Liver (tissue), 9 donors: ENCODE measurements around the gene OVCH1. TPM values are rescaled to one million over a fixed set of nuclear protein-coding genes. Genes with fewer than 3 reads are reported as not detected.

Experiments used
- DNase-seq: peaks from one replicate; pipeline ENCODE4 v3.0.0-alpha.2; 2017; ENCODE audit warnings: low spot score
- H3K27ac ChIP-seq, 2 donors: one replicate each; pipeline ENCODE4 v1.7.0; 2013; ENCODE audit warnings: inconsistent platforms in 2 of 2, low read length in 2 of 2, control low read depth in 1 of 2, low read depth in 1 of 2, mild to moderate bottlenecking in 1 of 2
- H3K27me3 ChIP-seq, 4 donors: one replicate each; pipeline versions ENCODE4 v1.6.1 to v1.7.0; 2013; ENCODE audit warnings: low read length in 3 of 4, inconsistent platforms in 1 of 4, mild to moderate bottlenecking in 1 of 4, moderate library complexity in 1 of 4; ENCODE audit not compliant: control insufficient read depth in 4 of 4, insufficient read depth in 4 of 4
- H3K36me3 ChIP-seq, 4 donors: one replicate each; pipeline versions ENCODE4 v1.6.1 to v1.7.0; 2013; ENCODE audit warnings: low read length in 3 of 4, mild to moderate bottlenecking in 3 of 4, low read depth in 1 of 4, moderate library complexity in 1 of 4; ENCODE audit not compliant: control insufficient read depth in 4 of 4, insufficient read depth in 3 of 4
- H3K4me1 ChIP-seq, 4 donors: one replicate each; pipeline versions ENCODE4 v1.6.1 to v1.7.0; 2013; ENCODE audit warnings: low read length in 3 of 4, mild to moderate bottlenecking in 3 of 4, moderate library complexity in 1 of 4; ENCODE audit not compliant: control insufficient read depth in 4 of 4, insufficient read depth in 4 of 4
- H3K4me3 ChIP-seq, 3 donors: one replicate each; pipeline versions ENCODE4 v1.6.1 to v1.7.0; 2013; ENCODE audit warnings: low read length in 3 of 3, control low read depth in 1 of 3, low read depth in 1 of 3, mild to moderate bottlenecking in 1 of 3
- H3K9ac ChIP-seq, 2 donors: one replicate each; pipeline ENCODE4 v1.7.0; 2013; ENCODE audit warnings: low read length in 2 of 2, mild to moderate bottlenecking in 2 of 2, moderate library complexity in 2 of 2, control low read depth in 1 of 2, low read depth in 1 of 2
- H3K9me3 ChIP-seq, 4 donors: one replicate each; pipeline versions ENCODE4 v1.6.1 to v1.7.0; 2013; ENCODE audit warnings: low read length in 3 of 4; ENCODE audit not compliant: control insufficient read depth in 4 of 4
- ATF3 ChIP-seq: IDR thresholded peaks from 2 replicates; pipeline ENCODE4 v1.6.1; 2016; ENCODE audit warnings: antibody characterized with exemption
- CTCF ChIP-seq: fragments of 150-350 bp; IDR thresholded peaks from 2 replicates; pipeline ENCODE4 v1.5.1; 2017; ENCODE audit warnings: improper control_type of control experiment, low read depth, low read length; ENCODE audit not compliant: missing input control
- EGR1 ChIP-seq, 2 donors: IDR thresholded peaks; 2 replicates each; pipeline ENCODE4 v1.6.1; 2016 to 2018; ENCODE audit warnings: antibody characterized with exemption in 2 of 2, low read depth in 2 of 2
- FOXA1 ChIP-seq: IDR thresholded peaks from 2 replicates; pipeline ENCODE4 v1.6.1; 2016; ENCODE audit warnings: antibody characterized with exemption
- FOXA2 ChIP-seq: IDR thresholded peaks from 2 replicates; pipeline ENCODE4 v1.6.1; 2016; ENCODE audit warnings: antibody characterized with exemption
- GABPA ChIP-seq, 2 donors: IDR thresholded peaks in 1 of 2; conservative IDR thresholded peaks in 1 of 2; 2 replicates each; pipeline ENCODE4 v1.6.1; 2016; ENCODE audit warnings: antibody characterized with exemption in 2 of 2, mild to moderate bottlenecking in 1 of 2, moderate library complexity in 1 of 2
- HNF4A ChIP-seq, 2 donors: conservative IDR thresholded peaks; 2 replicates each; pipeline ENCODE4 v1.6.1; 2016; ENCODE audit warnings: antibody characterized with exemption in 2 of 2, mild to moderate bottlenecking in 2 of 2
- HNF4G ChIP-seq: IDR thresholded peaks from 2 replicates; pipeline ENCODE4 v1.6.1; 2016; ENCODE audit warnings: antibody characterized with exemption
- JUND ChIP-seq, 2 donors: IDR thresholded peaks; 2 replicates each; pipeline ENCODE4 v1.6.1; 2016; ENCODE audit warnings: antibody characterized with exemption in 2 of 2
- MAX ChIP-seq: IDR thresholded peaks from 2 replicates; pipeline ENCODE4 v1.6.1; 2016; ENCODE audit warnings: antibody characterized with exemption
- NR2F2 ChIP-seq: IDR thresholded peaks from 2 replicates; pipeline ENCODE4 v1.6.1; 2016; ENCODE audit warnings: antibody characterized with exemption
- RAD21 ChIP-seq, 2 donors: IDR thresholded peaks; 2 replicates each; pipeline ENCODE4 v1.6.1; 2016; ENCODE audit warnings: antibody characterized with exemption in 2 of 2, mild to moderate bottlenecking in 2 of 2
- REST ChIP-seq: IDR thresholded peaks from 2 replicates; pipeline ENCODE4 v1.6.1; 2016; ENCODE audit warnings: antibody characterized with exemption, mild to moderate bottlenecking
- RXRA ChIP-seq, 2 donors: IDR thresholded peaks; 2 replicates each; pipeline ENCODE4 v1.6.1; 2017 to 2018; ENCODE audit warnings: antibody characterized with exemption in 2 of 2, mild to moderate bottlenecking in 1 of 2
- SP1 ChIP-seq: IDR thresholded peaks from 2 replicates; pipeline ENCODE4 v1.6.1; 2018; ENCODE audit warnings: antibody characterized with exemption, mild to moderate bottlenecking
- TAF1 ChIP-seq: conservative IDR thresholded peaks from 2 replicates; pipeline ENCODE4 v1.6.1; 2016; ENCODE audit warnings: antibody characterized with exemption, mild to moderate bottlenecking
- YY1 ChIP-seq: IDR thresholded peaks from 2 replicates; pipeline ENCODE4 v1.6.1; 2016; ENCODE audit warnings: antibody characterized with exemption, mild to moderate bottlenecking
- ZBTB33 ChIP-seq: IDR thresholded peaks from 2 replicates; pipeline ENCODE4 v1.6.1; 2016; ENCODE audit warnings: antibody characterized with exemption
- WGBS: extraction: QIAGEN DNeasy Blood & Tissue Kit; methylation state at CpG from one replicate; pipeline ENCODE4 v1.1.7; 2013; 5-methylcytosine and 5-hydroxymethylcytosine counted together
- polyA plus RNA-seq, 2 donors: library from polyadenylated mRNA; stranded (reverse) in 1 of 2; unstranded in 1 of 2; fragments of 200-250 nt in 1 of 2; fragments of >200 nt in 1 of 2; fragmentation: Nextera tagmentation in 1 of 2; extraction: Ambion mirVana in 1 of 2; gene quantifications; one replicate each; pipeline versions ENCODE4 v1.2.1 to v1.2.3, GENCODE V29; 2013 to 2015
- total RNA-seq, 2 donors: library from RNA; depleted of rRNA; stranded (reverse); fragments of >200 nt; gene quantifications; one replicate each; pipeline ENCODE4 v1.2.3, GENCODE V29; 2014
- donor health status: healthy.
- donor health status: healthy.
- donor health status: healthy.
- donor health status: healthy.
- donor health status: healthy.

The OVCH1 gene
- total and polyA plus RNA-seq, 4 donors, result 0.08 TPM; not detected in 3

DNA sequence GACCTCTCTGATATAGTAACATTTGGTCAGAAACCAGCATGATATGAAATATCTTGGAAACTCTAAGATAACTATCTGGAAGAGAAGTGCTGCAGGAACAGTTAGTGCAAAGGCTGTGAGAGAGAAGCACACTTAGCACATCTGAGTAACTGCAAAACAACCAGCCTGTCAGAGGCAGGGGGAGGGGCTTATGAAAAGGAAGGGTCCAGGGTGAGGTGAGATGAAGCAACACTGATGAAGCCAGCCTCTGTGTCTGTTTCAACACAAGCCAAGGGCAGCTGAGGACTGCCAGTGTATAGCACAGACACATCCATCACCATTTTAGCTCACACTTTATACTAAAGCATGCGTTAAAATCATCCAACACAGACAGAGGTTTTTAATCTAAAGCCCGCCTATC, 37.4 kb upstream of the OVCH1 start:
- no peaks in the 10 kb centered on the region for H3K9me3 ChIP-seq
- H3K9ac ChIP-seq, result no peak overlapping the region
- no peaks in the 10 kb centered on the region for H3K36me3 ChIP-seq
- H3K27me3 ChIP-seq, result no peaks in the 10 kb centered on the region
- WGBS, result 80% methylated on average over 2 of the region's 2 CpGs
- DNase-seq, result no peak
- no peak overlapping the region for H3K4me3 ChIP-seq
- H3K4me1 ChIP-seq, result no peaks in the 10 kb centered on the region
- no peak overlapping the region for H3K27ac ChIP-seq
- TF ChIP-seq GABPA (IDR thresholded peaks at IDR 0.05 in 1 of 2, conservative IDR thresholded peaks at IDR 0.05 in 1 of 2), result no peak
- no peak for TF ChIP-seq RAD21 (IDR thresholded peaks at IDR 0.05)
- TF ChIP-seq EGR1 (IDR thresholded peaks at IDR 0.05; ENCODE audit: low read depth in 2 of 2), result no peak
- no peak for TF ChIP-seq HNF4G
- no peak for TF ChIP-seq TAF1
- no peak for TF ChIP-seq FOXA2
- no peak for TF ChIP-seq CTCF
- no peak for TF ChIP-seq HNF4A (conservative IDR thresholded peaks at IDR 0.05)
- TF ChIP-seq FOXA1, result no peak
- TF ChIP-seq ATF3, result no peak
- TF ChIP-seq REST, result no peak
- no peak for TF ChIP-seq RXRA (IDR thresholded peaks at IDR 0.05)
- no peak for TF ChIP-seq YY1
- TF ChIP-seq JUND (IDR thresholded peaks at IDR 0.05), result no peak

GRCh38 chr12:29533815-29534489, 36.5 kb upstream of the OVCH1 start:
- H3K9ac ChIP-seq, result no peak overlapping the region
- no peak overlapping the region for H3K27ac ChIP-seq
- no peaks in the 10 kb centered on the region for H3K36me3 ChIP-seq
- H3K4me3 ChIP-seq, result no peak overlapping the region
- no peaks in the 10 kb centered on the region for H3K4me1 ChIP-seq
- no peaks in the 10 kb centered on the region for H3K9me3 ChIP-seq
- TF ChIP-seq ATF3, result no peak
- TF ChIP-seq YY1, result no peak
- TF ChIP-seq MAX, result no peak
- TF ChIP-seq JUND (IDR thresholded peaks at IDR 0.05), result no peak
- no peak for TF ChIP-seq HNF4G
- no peak for TF ChIP-seq CTCF
- no peak for TF ChIP-seq HNF4A (conservative IDR thresholded peaks at IDR 0.05)
- TF ChIP-seq FOXA2, result no peak
- no peak for TF ChIP-seq FOXA1
- no peak for TF ChIP-seq GABPA (IDR thresholded peaks at IDR 0.05 in 1 of 2, conservative IDR thresholded peaks at IDR 0.05 in 1 of 2)
- no peak for TF ChIP-seq TAF1
- no peak for TF ChIP-seq EGR1 (IDR thresholded peaks at IDR 0.05; ENCODE audit: low read depth in 2 of 2)
- TF ChIP-seq RAD21 (IDR thresholded peaks at IDR 0.05), result no peak
- no peak for TF ChIP-seq SP1
- TF ChIP-seq NR2F2, result no peak
- TF ChIP-seq RXRA (IDR thresholded peaks at IDR 0.05), result no peak
- TF ChIP-seq ZBTB33, result no peak
- no peak for DNase-seq
- 63% methylated on average over 4 of the region's 4 CpGs for WGBS
- no peaks in the 10 kb centered on the region for H3K27me3 ChIP-seq
